COR-L47 (cell line): Measurements from ENCODE around the gene PFKFB3.
"Not testable (repeated sequence)": the region's sequence is repeated elsewhere in the genome, so short reads cannot be mapped to it uniquely, and the experiment has no call there.

Experiments
- DNase-seq: peaks from one replicate; lab custom pipeline; 2025; lab: John Stamatoyannopoulos, UW

The PFKFB3 gene

DNA sequence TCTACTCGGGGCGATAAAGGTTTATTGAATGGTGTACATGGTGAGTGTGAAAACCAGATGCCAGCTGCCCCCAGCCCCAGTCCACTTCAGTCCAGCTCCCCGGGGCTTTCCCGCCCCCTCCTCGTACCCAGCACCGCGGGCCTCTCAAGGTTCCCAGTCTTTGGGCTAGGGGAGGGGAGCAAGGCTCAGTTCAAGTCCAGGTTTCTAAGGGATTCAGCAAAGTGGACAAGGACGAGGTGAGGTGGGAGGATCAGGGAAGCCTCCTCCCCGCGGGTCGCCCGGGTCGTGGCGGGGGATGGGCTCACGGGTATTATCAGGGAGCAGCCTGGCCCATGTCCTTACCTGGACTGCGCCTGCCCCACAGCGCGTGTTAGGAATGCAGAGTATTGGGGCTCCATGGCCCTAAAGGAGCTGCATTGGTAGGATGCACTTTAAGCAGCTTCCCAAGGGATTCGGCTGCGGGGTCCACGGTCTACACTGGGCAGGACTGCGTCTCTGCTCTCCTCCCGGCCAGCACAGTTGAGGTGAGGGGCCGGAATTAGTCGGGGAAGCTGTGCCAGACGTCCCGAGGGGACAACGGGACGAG lies 541 bp upstream of the PFKFB3 start:
- no peak for DNase-seq

DNA sequence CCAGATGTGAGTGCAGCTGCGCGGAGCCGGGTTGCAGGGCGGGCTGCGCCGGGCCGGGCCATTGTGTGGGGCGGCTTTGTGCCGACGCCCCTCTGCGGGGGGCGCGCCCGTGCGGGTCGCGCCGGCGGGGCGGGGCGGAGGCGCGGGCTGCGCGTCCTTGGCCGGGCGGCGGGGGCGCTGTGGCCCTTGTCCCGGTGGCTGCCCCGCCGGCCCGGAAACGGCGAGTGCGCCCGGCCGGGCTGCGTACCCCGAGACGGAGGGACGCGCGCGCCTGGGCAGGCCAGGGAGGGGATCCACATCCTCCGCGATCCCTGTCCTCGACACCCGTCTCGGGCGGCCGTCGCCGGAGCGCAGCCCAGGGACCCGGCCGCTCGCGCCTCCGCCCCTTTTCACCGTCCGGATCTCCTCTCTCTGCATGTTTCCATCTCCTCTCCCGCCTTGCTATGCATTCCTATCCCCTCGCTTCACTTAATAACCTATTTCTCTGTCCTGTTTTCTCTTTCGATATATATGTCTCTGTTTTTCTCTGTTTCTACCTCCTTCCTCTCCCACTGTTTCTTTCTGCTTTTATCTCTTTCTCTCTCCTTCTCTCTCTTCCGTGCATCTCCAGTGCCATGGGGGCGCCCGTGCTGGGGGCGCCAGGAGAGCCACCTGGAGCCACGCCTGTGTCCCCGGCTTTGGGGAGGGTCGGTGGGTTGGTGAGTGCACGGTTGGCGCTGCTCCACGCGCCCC lies 765 bp downstream of the PFKFB3 start:
- no peak for DNase-seq

DNA sequence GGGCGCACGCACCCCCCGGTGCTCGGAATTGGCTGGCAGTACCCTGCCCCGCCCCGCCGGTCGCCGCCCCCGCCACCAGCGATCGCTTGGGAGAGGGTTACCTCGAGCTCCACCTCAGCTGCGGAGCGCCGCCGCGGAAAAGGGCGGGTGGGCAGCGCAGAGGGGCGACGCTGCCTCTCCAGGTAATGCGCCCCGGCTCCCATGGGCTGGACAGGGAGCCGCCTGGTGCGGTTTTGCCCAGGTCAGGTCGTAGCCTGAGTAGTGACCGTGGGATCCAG lies 1.3 kb downstream of the PFKFB3 start:
- no peak for DNase-seq

- no peak for DNase-seq
These were observed 1.8 kb downstream of the PFKFB3 start for GRCh38 chr10:6204341-6205191.

- not testable (repeated sequence) for DNase-seq
These were observed 3.8 kb downstream of the PFKFB3 start for GRCh38 chr10:6206486-6206885.

DNA sequence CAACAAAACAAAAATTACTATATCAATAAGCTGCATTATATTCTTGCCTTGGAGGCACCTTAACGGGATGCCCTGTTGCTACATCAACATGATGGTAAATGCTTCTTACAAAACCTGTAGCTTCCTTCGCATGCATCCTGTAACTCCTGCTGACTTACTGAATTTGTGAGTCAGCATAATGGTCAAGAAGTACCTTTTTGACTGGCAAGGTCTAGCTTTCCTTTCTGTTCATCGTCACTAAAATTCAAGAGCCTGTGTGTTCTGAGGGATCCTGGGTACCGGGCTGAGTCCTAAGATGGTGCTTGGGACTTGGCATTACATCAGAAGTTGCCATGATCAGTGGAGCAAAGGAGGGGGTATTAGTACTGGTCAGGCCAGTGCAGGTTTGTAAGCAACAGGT lies 4.9 kb downstream of the PFKFB3 start:
- DNase-seq: no peak

DNA sequence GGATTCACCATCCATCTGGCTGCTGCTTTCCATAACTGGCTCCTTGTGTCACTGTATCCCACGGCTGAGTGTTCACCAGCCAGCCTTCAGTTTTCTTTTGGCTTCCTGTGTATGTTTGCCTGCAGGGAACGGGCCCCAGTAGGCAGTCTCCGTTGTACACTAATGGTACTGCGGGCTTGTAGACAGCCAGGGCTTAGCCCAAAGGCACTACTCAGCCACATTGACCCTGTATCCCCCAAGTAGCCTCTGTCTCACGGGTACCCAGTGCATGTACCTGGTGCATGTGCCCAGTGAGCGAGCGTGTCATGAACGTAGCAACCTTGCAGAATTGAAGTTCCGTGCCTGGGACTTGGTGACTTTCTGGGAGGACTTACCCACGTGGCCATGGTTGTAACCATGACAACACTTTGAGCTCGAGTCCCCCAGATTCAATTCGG lies 6.1 kb downstream of the PFKFB3 start:
- no peak for DNase-seq

- no peak for DNase-seq
These were observed 8.6 kb downstream of the PFKFB3 start for GRCh38 chr10:6211341-6211670.

DNA sequence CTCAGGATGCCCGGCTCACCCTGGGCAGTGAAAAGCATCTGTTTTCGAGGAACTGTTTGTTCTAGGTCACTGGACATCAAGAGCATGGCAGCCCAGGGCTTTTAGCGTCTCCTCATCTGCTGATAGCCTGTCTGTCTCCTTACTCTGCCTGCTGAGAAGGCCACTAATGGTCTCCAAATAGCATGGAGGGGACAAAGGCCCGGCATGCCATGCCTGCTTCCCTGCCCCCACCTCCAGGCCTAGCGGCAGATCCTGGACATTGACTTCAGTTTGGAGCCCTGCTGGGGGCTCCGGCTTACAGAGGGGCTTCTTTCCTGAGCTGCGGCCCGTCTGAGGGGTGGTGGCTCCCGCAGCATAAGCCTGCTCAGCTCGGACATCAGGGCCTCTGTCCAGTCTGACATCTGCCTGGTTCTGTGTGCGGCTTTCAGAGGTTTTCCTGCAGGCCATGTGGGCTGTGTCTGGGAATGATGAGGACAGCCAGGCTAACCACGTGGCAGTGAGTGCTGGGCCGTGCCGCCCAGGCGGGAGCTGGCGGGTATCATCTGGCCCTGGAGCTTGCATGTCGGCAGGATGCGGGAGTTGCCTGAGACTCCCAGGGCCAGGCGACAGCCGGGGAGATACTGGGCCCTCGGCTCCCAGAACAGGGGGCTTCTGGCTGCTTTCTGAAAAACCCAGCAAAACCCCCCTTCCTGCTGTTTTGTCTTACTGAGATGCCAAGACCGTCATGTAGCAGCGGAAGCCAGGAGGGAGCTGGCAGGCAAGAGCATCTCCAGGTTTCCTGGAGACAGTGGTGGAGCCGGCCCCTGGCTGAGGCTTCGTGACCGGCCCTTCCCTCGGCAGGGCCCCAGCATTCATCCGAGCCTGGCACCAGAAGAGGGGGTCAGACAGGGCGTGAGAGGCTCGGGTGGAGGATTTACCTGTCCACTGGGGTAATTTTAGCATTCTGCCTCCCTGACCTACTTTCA lies 9.2 kb downstream of the PFKFB3 start:
- DNase-seq: no peak

GRCh38 chr10:6212806-6213205 lies 10.1 kb downstream of the PFKFB3 start:
- DNase-seq: no peak

- DNase-seq: no peak
These were observed 10.6 kb downstream of the PFKFB3 start for GRCh38 chr10:6213257-6213905.

GRCh38 chr10:6213908-6214307 lies 11.2 kb downstream of the PFKFB3 start:
- DNase-seq: no peak

DNA sequence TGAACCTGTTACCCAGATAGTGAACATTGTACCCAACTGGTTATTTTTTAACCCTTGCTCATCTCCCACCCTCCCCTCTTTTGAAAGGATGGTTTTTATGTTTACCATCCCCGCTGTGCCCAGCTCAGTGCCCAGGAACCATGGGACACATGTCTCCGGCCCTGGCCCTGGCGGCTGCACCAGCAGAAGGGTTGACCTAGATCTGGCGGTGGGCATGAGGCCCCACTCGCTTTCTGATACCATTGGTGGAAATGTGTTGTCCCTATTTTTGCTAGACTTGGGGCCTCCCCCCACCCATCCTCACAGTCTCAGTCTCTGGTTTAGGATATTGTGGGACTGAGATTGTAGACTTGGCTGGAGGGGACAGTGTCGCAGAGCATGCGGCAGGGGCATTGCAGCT lies 11.9 kb downstream of the PFKFB3 start:
- DNase-seq: no peak

GRCh38 chr10:6215241-6215640 lies 12.5 kb downstream of the PFKFB3 start:
- no peak for DNase-seq

DNA sequence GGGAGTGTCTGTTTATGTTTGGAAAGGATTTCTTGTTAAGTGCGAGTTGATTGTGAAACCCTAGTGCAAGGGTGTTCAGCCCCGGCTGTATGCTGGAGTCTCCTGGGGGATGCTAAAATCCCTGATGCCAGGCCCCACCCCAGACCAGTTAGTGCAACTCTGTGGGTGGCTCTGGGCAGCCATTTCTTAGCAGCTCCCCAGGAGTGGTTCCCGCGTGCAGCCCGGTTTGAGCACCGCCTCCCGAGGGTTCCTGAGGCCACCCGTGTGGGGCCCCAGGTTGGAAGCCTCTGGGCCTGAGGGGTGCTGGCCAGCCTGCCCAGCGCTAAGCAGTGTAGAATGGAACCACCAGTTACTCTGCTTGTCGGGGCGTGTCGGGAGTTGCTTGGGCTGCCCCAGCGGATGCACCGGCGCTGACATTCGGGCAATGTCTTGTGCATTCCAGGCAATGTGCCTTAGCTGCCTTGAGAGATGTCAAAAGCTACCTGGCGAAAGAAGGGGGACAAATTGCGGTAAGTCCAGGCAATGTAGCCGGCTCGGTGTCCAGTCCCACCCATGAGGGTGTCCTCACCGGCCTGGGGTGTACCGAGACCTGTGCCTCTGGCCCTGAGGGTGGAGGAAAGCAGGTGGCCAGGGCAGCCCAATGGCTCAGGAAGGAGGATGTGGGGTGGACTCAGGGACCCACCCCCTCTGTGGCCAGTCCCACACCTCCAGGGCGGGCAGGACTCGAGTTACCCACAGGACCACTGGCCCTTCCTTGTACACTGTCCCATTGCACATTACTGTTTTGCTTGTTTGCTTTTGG lies 13.2 kb downstream of the PFKFB3 start:
- no peak for DNase-seq

GRCh38 chr10:6216916-6217315 lies 14.2 kb downstream of the PFKFB3 start:
- DNase-seq: no peak

GRCh38 chr10:6217611-6218010 lies 14.9 kb downstream of the PFKFB3 start:
- DNase-seq: no peak

GRCh38 chr10:6218692-6219493 lies 16.2 kb downstream of the PFKFB3 start:
- DNase-seq: no peak

DNA sequence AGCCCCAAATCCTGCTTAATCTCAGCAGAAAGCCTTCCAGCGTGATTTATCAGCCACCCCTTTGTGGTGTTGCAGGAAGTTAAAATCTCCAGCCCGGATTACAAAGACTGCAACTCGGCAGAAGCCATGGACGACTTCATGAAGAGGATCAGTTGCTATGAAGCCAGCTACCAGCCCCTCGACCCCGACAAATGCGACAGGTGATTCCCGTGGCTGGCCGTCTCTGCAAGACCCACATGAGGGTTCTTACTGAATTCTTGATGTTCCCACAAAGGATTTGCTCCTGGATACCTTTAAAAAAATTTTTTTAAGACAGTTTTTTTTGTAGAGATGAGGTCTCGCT lies 16.7 kb downstream of the PFKFB3 start:
- DNase-seq: no peak
